ENCODE data around the gene STXBP1.
"Not testable (repeated sequence)": the region's sequence is repeated elsewhere in the genome, so short reads cannot be mapped to it uniquely, and the experiment has no call there.

STXBP1 gene
- total RNA-seq, result 2.9 to 5.0 (median 4.7) reads per million in 4 experiments

DNA sequence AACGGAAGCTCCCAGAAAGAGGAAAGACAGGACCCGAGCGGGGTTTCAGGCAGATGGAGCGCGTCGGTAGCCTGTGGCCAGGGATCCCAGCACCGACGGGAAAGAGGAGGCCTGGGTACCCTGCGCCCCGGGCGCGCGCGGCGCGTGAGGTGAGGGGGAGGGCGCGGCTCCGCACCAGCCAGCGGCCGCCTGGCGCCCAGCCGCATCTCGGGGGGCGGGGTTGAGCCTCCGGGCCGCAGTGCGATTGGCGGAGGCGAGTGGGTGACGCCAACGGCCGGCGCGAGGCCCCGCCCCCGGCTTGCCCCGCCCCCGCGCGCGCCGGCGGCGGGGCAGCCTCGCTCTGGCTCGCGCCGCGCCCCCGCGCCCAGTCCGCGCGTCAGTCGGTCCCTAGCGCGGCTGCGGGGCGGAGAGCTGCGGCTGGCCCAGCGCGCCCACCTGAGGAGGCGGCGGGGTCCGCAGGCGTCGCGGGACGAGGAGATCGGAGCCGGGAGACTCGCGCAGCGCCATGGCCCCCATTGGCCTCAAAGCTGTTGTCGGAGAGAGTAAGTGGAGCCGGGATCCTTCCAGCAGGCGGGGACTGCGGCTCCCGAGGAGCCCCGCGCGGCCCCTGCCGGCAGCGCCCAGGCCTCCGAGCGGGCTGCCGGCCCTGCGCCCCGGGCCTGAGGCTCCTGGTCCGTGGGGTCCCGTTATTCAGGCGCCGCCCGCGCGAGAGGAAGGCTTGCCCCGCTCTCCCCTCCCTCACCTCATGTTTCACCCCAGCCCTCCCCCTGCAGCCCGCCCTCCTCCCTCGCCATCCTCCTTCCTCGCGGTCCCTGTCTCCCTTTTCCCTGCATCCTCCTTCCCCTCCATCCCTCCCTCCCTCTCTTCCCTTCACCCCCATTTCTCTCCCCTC, at the start of gene STXBP1:
Gene STXBP1 (plus strand): TSS at position 379 of the 892 bp plus-strand sequence. CDS start 127 bp downstream, at position 506.
- peak; percentile 79 for DNase-seq

DNA sequence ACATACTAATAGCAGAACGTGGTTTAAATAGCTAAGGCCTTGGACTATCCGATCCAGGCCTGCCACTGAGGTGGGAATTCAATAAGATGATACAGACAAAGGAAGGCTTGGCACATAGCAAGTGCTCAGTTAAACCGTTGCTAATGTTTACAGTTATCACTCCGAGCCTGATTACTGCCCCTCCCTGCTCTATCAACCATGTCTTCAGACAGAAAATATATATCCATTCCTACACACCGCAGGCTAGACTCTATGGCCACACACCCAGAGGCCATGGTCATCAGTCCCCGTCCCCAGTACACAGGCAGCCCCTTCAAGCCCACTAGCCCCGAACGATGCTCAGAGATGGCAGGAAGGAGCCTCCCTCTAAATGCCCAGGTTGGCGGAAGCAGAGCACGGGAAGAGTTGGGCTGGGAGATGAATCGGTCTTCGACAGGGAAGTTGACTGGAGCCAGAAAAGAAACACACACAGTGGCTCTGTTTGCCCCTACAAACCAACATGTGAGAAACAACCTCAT, 49.7 kb upstream of the STXBP1 start:
- no peak for DNase-seq

DNA sequence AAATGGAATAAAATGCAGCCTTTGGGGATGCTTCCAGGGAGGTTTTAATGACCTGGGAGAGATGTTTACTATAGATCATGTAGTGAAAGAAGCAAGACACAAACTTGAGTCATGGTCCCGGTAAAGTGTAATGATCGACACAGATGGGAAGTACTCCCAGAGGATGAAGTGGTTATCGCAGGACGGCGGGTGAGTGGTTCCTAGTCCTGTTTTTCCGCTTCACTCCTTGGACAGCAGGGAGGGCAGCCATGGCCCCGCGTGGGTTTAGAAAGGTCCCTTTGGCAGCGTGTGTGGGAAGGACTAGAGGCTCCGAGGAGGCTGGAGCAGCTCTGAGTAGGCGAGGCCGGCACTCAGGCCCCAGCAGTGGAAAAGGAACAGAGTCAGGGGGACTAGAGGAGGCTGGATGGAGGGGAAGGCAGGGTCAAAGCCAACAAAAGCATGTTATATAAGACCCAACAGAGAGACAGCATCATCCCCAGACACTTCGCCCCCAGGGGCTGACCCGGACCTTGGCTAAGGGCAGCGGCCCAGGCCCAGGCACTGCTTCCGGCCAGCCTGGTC, 49.2 kb upstream of the STXBP1 start:
- no peak for DNase-seq

DNA sequence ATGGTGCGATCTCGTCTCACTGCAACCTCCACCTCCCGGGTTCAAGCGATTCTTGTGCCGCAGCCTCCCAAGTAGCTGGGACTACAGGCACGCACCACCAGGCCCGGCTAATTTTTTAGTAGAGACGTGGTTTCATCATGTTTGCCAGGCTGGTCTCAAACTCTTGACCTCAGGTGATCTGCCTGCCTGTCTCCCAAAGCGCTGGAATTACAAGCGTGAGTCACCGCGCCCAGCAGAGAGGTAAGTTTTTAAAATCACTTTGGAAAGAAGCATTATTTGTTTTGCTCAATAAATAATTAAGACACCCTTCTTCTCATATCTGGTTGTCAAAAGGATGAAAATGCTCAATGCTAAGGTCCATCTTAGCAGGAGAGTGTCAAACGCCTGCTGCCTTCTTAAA, 48.5 kb upstream of the STXBP1 start:
- no peak for DNase-seq

DNA sequence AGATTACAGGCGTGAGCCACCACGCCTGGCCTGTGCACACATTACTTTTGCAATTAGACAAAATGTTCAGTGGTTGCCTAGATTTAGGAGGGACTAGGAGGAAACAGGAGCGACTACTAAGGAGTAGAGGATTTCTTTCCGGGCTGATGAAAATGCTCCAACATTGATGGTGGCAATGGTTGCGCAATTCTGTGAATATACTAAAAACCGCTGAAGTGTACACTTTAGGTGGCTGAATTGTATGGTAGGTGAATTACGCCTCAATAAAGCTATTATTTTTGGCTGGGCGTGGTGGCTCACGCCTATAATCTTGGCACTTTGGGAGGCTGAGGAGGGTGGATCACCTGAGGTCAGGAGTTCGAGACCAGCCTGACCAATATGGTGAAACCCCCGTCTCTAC, 46.8 kb upstream of the STXBP1 start:
- no peak for DNase-seq

DNA sequence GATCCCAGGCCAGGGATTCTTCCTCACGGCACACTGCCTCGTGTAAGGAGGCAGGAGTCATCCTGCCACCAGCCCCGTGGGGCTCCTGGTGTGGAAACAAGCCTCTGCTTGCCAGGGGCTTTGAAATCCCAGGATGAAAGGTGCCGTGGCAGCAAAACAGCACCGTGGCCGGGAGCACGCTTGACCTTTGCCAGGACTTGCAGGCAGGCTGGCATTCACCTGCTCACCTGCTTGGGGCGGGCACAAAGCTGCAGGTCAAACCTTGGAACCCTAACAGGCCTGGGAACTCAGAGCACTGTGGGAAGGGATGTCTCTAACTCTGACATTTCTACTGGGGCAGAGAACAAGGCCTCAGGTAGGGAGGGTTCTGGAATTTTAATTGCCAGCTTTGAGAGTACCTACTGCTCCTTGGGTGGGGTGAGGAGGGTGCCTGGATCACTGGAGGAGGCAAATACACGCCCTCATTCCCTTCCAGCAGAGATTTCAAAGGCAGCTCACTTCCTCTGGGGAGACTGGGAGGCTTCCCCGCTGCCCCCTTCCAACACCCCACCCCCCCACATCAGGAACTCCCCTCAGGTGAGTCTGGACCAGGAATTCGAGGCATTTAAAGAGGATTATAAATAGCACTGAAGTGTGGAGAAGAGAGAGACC, 45.6 kb upstream of the STXBP1 start:
- DNase-seq, result no peak

DNA sequence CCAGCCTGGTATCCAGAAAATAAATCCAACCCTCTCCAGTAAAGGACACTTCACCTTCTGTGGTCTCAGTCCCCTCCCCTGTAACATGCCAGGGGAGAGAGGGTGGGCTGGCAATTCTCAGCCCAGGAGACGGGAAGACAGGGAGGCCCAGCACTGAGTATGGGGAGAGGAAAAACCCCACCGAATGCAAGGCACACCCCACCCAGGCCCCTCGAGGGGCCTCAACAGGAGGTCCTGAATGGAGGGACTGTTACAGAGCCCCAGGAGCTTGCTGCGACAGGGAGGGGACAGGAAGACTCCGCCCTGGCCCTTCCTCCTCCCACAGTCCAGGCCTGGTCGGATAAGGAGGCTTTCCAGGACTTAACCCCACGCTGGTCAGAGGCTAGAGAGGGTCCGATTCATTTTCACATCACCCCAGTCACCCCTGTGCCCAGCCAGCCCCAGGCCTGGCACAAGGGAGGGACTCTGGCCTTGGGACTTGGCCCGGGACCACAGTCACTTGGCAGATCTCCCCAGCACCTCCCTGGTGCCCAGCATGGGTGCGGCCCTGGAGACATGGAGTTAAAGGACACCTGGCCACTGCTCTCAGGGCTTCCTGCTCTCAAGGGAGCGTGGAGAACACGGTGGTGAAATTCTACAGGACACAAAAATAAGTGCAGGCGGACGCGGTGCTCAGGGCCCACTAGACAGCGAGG, 44.9 kb upstream of the STXBP1 start:
- DNase-seq, result no peak

DNA sequence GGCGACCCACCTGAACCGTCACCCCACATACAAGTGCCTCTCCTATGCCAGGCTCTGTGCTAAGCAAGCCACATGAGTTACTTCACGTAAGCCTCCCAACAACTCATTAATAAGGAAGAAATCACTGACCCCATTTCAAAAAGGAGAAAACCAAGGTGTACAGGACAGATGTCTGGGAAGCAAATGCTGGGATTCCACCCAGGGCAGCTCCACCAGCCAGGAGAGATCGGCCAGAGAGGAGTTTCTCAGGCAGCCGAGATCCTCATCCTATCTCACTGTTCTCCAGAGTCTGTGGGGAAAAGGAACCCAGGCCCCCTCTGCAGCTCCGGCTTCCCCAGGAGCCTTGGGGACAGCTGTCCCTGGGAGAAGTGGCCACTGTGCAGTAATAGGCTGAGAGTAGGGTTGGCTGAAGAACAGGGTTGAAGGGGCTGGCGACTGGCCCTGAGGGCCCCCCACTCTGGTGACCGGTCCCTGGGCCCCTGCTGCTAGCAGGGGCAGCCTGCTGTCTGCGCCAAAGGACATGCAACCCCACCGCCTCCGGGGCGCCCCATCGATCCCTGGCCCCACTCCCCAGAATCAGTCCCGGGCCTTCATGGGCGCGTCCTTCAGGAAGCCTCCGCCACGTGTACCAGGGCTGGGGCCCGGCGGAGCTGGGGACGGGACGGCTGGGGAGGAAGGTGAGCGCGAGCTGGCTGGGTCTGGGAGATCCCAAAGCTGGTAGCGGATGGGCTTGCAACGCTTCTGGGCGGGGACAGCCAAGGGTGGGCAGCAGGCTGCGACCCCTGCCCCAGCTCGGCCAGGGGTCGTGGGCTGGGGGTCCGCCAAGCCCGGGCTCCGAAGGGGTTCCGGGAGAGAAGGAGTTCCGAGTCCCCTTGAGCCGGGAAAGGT, 44.1 kb upstream of the STXBP1 start:
- DNase-seq, result no peak

DNA sequence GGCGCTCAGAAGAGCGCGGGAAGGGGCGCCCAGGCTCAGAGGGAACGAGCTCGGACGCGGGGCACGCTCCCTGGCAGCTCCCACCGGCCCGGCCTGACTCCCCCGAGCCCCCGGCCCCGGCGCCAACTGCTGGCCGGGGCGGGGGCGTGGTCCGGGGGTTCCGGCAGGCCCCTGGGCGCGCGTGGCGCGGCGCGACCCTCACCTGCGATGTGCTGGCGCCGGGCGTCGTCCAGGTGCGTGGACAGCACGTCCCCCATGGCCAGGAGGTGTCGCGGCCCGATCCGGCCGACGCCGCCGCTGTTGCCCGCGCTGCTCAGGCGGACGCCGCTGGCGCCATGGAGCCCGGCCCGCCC, 43.5 kb upstream of the STXBP1 start:
- no peak for DNase-seq

DNA sequence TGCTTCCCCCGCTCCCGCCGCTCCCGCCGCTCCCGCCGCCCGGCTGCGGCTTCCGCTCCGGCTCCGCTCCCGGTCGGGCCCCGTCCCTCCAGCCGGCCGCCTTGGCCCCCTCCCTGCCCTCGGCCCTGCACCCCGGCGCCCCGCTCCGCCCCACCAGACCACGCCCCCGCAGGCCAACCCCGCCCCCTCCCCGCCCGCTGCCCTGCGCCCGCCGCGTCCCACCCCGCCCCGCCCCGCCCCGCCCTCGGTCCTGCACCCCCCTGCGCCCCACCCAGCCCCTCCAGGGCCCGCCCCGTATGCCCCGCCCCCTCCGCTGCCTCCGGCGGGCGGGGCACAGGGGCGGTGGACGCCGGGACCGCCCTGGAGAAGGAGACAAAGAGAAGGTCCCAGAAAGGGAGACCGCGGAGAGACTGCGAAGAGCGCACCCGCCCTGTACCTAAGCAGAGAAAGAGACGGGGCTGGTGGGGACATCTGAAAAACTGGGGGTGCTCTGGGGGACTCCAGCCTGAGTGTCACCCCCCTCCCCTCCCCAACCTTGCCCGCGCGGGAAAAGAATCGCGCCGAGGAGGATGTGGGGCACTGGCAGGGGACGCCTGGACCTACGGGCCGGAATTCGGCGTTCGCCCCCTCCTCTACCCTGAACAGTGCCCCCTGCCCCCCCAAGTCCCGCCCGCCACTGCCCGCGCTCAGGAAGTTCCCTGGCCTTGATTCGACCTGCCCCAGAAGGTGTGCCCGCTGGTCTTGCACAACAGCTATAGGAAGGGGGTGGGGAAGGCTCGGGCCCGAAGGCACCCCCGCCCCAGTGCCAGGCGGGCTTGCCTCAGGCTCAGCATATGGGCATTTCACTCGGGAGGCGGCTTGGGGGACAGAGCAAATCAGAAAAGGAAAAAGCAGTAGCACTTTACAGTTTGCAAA, 42.8 kb upstream of the STXBP1 start:
- peak; percentile 78 for DNase-seq

DNA sequence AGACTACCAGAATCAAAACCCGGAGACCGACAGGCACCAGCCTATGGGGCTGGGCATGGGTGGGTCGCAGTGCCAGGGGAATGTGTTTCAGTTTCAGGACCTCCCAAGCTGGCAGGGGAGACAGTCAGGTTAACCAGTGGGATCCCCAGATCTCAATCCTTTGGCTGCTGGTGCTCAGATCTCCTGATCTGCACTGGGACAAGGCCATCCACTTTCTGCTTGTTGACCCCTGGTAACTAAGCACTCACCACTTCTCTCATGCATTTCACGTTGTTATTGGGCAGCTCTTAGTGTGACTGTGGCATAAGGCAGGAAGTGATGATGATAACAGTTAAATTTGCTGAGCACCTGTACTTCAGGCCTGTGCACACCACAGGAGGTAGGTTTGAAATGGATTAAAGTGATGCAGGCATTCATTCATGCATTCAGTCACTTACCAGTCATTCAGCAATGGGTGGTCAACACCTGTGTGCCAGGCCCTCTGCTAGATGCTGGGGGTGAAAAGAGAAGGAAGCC, 42.1 kb upstream of the STXBP1 start:
- no peak for DNase-seq

DNA sequence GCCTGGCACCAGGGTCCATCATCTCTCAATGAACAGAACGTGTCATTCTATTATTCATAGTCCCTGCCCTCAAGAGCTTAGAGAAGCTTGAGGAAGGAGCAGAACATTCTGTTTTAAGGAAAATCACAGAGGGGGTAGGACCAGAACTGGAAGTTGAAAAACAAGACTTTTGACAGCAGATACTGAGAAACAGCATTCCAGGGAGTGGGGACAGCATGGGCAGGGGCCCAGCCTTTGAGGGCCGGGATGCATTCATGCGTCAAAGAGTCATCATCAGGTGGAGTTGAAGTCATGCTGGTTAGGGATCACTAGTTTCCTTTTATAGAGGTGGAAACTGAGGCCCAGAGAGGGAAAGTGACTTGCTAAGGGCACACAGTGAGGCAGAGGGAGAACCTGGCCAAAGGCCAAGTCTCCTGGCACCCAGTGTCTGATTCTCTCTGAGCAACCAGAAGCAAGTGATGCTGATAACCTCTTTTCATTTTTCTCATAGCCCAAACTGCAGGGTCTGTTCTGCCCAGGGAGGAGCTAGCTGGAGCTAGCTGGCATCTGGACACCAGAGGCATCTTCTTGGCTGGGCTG, 41.5 kb upstream of the STXBP1 start:
- DNase-seq, result no peak

DNA sequence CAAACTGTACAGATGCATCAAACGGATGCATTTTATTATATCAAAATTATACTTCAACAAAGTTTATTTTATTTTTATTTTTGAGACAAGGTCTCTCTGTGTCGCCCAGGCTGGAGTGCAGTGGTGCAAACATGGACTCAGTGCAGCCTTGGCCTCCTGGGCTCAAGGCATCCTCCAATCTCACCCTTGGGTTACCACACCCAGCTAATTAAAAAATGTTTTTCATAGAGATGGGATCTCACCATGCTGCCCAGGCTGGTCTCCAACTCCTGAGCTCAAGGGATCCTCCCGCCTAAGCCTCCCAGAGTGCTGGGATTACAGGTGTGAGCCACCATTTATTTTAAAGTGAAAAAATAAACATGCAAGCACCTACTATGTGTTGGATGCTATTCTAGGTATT, 40.1 kb upstream of the STXBP1 start:
- DNase-seq, result no peak

DNA sequence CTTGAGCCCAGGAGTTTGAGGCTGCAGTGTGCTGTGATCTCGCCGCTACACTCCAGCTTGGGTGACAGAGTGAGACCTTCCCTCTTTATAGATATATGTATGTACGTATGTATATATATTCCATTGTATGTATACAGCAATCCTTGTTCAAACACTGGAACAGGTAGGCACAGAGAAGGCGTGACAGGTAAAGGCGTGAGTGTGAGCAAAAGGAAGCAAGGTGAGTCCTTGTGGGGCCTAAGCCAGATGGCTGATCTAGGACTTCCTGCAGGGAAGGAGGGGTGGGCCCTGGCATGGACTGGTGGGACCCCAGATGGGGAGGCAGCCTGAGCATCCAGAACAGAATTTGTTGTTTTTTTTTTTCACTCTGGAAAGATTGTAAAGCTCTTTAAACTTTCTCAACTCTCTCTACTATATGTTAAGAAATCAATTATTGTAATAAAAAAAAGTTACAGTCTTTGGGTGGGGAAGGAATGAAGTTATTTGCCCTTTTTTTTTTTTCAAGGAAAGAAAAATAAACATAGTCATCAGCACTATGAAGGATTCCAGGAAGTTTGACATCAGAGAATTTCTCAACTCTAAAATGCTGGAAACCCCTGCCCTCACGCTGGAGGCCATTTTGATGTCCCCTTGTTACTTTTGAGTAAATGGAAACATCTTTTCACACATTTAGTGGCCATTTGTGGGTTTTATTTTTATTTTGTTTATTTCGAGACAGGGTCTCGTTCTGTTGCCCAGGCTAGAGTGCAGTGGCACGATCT, 38.9 kb upstream of the STXBP1 start:
- DNase-seq, result no peak

DNA sequence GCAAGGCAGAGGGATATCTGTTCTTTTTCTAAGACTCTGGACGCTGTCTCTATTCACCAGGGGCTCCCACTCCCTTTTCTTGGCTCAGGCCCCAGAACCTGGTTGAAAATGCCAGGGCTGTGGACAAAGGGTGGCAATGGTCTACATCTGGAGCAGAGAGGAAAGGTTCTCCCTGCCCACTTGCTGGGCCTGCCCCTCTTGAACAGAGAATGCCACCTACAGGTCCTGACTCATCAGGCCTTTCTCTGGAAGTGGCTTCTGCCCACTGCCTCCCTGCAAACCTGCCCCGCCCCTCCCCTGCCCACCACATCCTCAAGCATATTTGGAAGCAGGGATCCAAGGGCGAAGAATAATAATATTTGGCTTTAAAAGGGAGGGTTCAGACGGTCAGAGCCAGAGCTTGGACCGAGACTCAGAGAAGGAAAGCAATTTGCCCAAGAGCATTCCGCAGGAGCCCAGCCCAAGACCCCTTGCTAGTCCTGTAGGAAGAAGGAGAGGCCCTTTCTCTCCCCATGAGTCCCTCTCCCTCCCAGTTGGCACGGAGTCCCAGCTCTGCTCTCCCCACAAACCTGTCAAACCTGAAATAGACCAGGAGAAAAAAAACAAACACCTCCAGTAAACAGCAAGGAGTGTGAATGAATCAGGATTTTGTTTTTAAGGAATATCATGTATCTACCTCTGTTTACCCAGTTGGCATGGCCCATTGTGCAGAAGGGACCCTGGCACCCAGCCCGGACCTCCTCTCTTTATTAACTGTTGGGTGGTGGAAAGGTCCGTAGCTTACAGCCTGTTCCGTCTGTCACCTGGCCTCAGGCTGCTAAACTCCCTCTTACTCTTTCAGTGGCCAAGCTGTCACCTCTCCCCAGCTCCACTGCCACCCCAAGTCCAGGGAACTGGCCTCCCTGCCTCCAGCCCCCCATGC, 37.7 kb upstream of the STXBP1 start:
- DNase-seq, result no peak

DNA sequence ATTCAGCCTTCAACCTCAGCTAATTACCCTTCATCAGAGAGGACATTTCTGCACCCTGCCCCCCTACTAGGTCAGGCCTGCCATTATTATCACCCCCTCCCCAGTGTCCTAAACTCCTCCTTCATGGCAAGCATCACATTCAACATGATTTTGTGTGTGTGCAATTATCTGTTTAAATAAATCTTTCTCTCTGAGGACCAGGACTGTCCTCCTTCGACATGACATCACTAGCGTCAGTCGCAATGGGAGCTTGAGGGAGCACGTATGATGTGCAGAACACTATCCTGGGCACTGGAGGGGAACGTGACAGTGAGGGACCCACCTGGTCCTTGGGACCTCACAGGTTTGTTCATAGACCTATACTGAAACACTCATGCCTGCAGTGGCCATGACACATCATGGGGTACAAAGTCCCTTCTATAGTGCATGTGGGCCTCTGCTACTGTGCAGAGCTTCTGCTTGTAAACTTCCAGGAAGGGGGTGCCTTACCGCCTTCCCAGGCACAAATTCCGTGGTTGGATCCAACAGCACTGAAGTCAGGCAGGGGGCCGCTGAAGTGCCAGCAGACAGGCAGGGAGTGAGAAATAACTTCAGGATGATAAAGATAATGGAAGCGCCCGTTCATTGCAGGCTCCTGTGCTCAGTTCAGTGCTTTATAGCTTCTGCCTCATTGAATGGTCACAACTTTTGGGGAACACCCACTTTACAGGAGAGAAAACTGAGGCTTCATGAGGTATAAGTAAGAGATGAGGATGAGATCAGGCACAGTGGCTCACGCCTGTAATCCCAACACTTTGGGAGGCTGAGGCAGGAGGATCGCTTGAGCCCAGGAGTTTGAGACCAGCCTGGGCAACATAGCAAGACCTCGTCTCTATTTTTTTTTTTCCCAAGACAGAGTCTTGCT, 36.0 kb upstream of the STXBP1 start:
- DNase-seq, result no peak

DNA sequence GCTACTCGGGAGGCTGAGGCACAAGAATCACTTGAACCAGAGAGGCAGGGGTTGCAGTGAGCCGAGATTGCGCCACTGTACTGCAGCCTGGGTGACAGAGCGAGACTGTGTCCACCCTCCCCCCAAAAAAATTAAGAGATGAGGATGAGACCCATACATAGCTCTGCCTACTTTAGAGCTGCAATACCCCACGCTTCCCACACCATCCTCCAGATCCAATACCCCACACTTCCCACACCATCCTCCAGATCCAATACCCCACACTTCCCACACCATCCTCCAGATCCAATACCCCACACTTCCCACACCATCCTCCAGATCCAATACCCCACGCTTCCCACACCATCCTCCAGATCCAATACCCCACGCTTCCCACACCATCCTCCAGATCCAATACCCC, 34.9 kb upstream of the STXBP1 start:
- DNase-seq, result not testable (repeated sequence)
